ENCODE results near the gene IFIT2.
"Not testable (repeated sequence)": the region's sequence is repeated elsewhere in the genome, so short reads cannot be mapped to it uniquely, and the experiment has no call there.

Gene IFIT2

GRCh38 chr10:89344156-89344555, 42.3 kb downstream of the IFIT2 start:
- DNase-seq = no peak

GRCh38 chr10:89345367-89346000, 43.6 kb downstream of the IFIT2 start:
- no peak for DNase-seq

- DNase-seq = no peak
These were observed 44.8 kb downstream of the IFIT2 start for GRCh38 chr10:89346405-89347254.

GRCh38 chr10:89347701-89348457, 46.0 kb downstream of the IFIT2 start:
- DNase-seq = no peak

- DNase-seq = no peak
These were observed 46.6 kb downstream of the IFIT2 start for GRCh38 chr10:89348481-89348880.

GRCh38 chr10:89348975-89349374, 47.1 kb downstream of the IFIT2 start:
- DNase-seq = no peak

GRCh38 chr10:89350631-89351315, 48.9 kb downstream of the IFIT2 start:
- not testable (repeated sequence) for DNase-seq

GRCh38 chr10:89351412-89351779, 49.5 kb downstream of the IFIT2 start:
- no peak for DNase-seq

- no peak for DNase-seq
These were observed 50.1 kb downstream of the IFIT2 start for GRCh38 chr10:89351780-89352597.

GRCh38 chr10:89352802-89353201, 51.0 kb downstream of the IFIT2 start:
- DNase-seq = no peak

- no peak for DNase-seq
These were observed 53.6 kb downstream of the IFIT2 start for GRCh38 chr10:89355394-89355931.

- DNase-seq = no peak
These were observed 55.2 kb downstream of the IFIT2 start for GRCh38 chr10:89357096-89357495.

GRCh38 chr10:89357975-89358374, 56.1 kb downstream of the IFIT2 start:
- DNase-seq = no peak
